Natural killer cell (primary cell): ENCODE measurements around the gene ERCC3. TPM values are rescaled to one million over a fixed set of nuclear protein-coding genes. Genes with fewer than 3 reads are reported as not detected.
"Not testable (repeated sequence)": the region's sequence is repeated elsewhere in the genome, so short reads cannot be mapped to it uniquely, and the experiment has no call there.

Source experiments
- ATAC-seq, 3 donors: fragments of 150-1000 bp in 2 of 3; fragments of 200-7000 bp in 1 of 3; cut with Tn5 transposase; 1 replicate in 1 of 3; 2 replicates in 2 of 3; pipeline ENCODE4 v1.10.0; 2021; ENCODE audit warnings: mild to moderate bottlenecking in 2 of 3, moderate library complexity in 2 of 3
- DNase-seq, 2 donors: peaks; one replicate each; pipeline versions ENCODE4 v3.0.0 to v3.0.0-alpha.2; 2013 to 2021; ENCODE audit warnings: mixed read lengths in 1 of 2
- H3K27ac ChIP-seq: one replicate; pipeline ENCODE4 v1.5.1; 2013; ENCODE audit warnings: mild to moderate bottlenecking, low read length
- H3K27me3 ChIP-seq: one replicate; pipeline ENCODE4 v1.6.1; 2013; ENCODE audit warnings: low read length; ENCODE audit not compliant: control insufficient read depth, insufficient read depth
- H3K36me3 ChIP-seq: one replicate; pipeline ENCODE4 v1.6.1; 2013; ENCODE audit warnings: low read length; ENCODE audit not compliant: control insufficient read depth, insufficient read depth
- H3K4me1 ChIP-seq: one replicate; pipeline ENCODE4 v1.6.1; 2013; ENCODE audit warnings: low read length; ENCODE audit not compliant: control insufficient read depth, insufficient read depth
- H3K4me3 ChIP-seq: one replicate; pipeline ENCODE4 v1.5.1; 2013; ENCODE audit warnings: low read length
- H3K9me3 ChIP-seq: one replicate; pipeline ENCODE4 v1.6.1; 2013; ENCODE audit warnings: low read length; ENCODE audit not compliant: control insufficient read depth, insufficient read depth
- H3K27ac Mint-ChIP-seq, 2 donors: one replicate each; pipeline ENCODE4 v1.8.0; 2022; ENCODE audit warnings: mild to moderate bottlenecking in 2 of 2, mixed read lengths in 2 of 2, moderate library complexity in 1 of 2
- H3K27me3 Mint-ChIP-seq, 2 donors: one replicate each; pipeline ENCODE4 v1.8.0; 2022; ENCODE audit warnings: low read depth in 2 of 2, mixed read lengths in 2 of 2
- H3K36me3 Mint-ChIP-seq: one replicate; pipeline ENCODE4 v1.8.0; 2022; ENCODE audit warnings: mixed read lengths
- H3K4me1 Mint-ChIP-seq, 2 donors: one replicate each; pipeline ENCODE4 v1.8.0; 2022; ENCODE audit warnings: mixed read lengths in 2 of 2
- H3K4me3 Mint-ChIP-seq: one replicate; pipeline ENCODE4 v1.8.0; 2022; ENCODE audit warnings: mild to moderate bottlenecking, moderate library complexity, mixed read lengths
- H3K9me3 Mint-ChIP-seq, 2 donors: one replicate each; pipeline ENCODE4 v1.8.0; 2022; ENCODE audit warnings: mixed read lengths in 2 of 2
- WGBS: methylation state at CpG from one replicate; pipeline ENCODE4 v1.1.7; 2013; ENCODE audit warnings: missing lambda C conversion rate; ENCODE audit not compliant: insufficient coverage; 5-methylcytosine and 5-hydroxymethylcytosine counted together
- intact Hi-C: fragments of 100-400 bp; cut with micrococcal nuclease; formaldehyde crosslinking; loops from one replicate; pipeline ENCODE4 v1.14.2; 2022
- total RNA-seq, 4 donors: library from RNA; stranded (reverse); fragments of 120-200 nt in 1 of 4; gene quantifications; one replicate each; pipeline versions ENCODE4 v1.2.3 to v1.2.4, GENCODE V29; 2013 to 2022
- TF ChIP-seq, protein P1 (sequence below): fragments of 200-600 bp; IDR thresholded peaks from one replicate; pipeline ENCODE4 v1.8.0; 2022; ENCODE audit warnings: antibody characterized with exemption

Gene ERCC3
- total RNA-seq, 3 donors from 2014 or later (not counting 1 experiment from before 2014, with no cell fraction given): 56.3 to 70.0 (median 61.7) TPM

- Mint-ChIP-seq H3K4me3 (no peak overlapping the region), H3K27ac (no peak overlapping the region), H3K36me3 (no peaks in the 10 kb centered on the region), H3K27me3 (peaks cover 5 to 10% of the 10 kb centered on the region in 2 donors), H3K4me1 (no peaks in the 10 kb centered on the region), H3K9me3 (no peaks in the 10 kb centered on the region)
- Histone ChIP-seq H3K4me3 (no peak overlapping the region), H3K9me3 (peaks cover 8% of the 10 kb centered on the region), H3K27ac (no peak overlapping the region), H3K27me3 (peaks cover 4% of the 10 kb centered on the region), H3K36me3 (no peaks in the 10 kb centered on the region), H3K4me1 (no peaks in the 10 kb centered on the region)
- 91% methylated on average over 5 of the region's 6 CpGs for WGBS
- TF ChIP-seq, protein P1, sequence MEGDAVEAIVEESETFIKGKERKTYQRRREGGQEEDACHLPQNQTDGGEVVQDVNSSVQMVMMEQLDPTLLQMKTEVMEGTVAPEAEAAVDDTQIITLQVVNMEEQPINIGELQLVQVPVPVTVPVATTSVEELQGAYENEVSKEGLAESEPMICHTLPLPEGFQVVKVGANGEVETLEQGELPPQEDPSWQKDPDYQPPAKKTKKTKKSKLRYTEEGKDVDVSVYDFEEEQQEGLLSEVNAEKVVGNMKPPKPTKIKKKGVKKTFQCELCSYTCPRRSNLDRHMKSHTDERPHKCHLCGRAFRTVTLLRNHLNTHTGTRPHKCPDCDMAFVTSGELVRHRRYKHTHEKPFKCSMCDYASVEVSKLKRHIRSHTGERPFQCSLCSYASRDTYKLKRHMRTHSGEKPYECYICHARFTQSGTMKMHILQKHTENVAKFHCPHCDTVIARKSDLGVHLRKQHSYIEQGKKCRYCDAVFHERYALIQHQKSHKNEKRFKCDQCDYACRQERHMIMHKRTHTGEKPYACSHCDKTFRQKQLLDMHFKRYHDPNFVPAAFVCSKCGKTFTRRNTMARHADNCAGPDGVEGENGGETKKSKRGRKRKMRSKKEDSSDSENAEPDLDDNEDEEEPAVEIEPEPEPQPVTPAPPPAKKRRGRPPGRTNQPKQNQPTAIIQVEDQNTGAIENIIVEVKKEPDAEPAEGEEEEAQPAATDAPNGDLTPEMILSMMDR: no peak
- no peak for DNase-seq
- ATAC-seq: no peak
- intact Hi-C loops: no loop called here
Observed at GRCh38 chr2:127231130-127231865, 62.6 kb downstream of the ERCC3 start.

DNA sequence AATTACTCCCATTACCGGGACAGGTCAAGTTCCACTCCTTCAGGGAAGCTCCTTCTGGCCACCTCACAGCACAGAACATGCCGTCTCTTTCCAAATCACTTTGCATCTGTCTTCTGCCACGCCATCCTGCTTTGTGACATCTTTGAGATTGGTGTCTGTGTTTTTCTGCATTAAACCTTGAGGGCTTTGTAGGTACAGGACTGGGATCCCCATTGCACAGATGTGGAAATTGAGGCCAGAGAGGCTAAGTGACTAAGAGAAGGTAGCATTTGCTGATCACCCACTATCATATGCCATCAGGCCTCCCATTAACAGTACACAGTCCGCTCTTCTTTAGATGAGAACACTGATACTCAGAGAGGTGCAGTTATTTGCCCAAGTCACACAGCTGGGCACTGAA, 64.4 kb downstream of the ERCC3 start:
- 95% methylated on average over 4 of the region's 4 CpGs for WGBS
- intact Hi-C loops: no loop called here
- ATAC-seq: no peak
- Histone ChIP-seq H3K4me1 (no peaks in the 10 kb centered on the region), H3K27me3 (peaks cover 4% of the 10 kb centered on the region), H3K9me3 (peaks cover 8% of the 10 kb centered on the region), H3K4me3 (no peak overlapping the region), H3K36me3 (no peaks in the 10 kb centered on the region), H3K27ac (no peak overlapping the region)
- no peak overlapping the region for H3K27ac Mint-ChIP-seq
- H3K27me3 Mint-ChIP-seq: peaks cover 19 to 21% of the 10 kb centered on the region in 2 donors
- no peak overlapping the region for H3K4me3 Mint-ChIP-seq
- TF ChIP-seq, protein P1: no peak
- no peaks in the 10 kb centered on the region for H3K4me1 Mint-ChIP-seq
- no peaks in the 10 kb centered on the region for H3K9me3 Mint-ChIP-seq
- no peak for DNase-seq
- no peaks in the 10 kb centered on the region for H3K36me3 Mint-ChIP-seq

DNA sequence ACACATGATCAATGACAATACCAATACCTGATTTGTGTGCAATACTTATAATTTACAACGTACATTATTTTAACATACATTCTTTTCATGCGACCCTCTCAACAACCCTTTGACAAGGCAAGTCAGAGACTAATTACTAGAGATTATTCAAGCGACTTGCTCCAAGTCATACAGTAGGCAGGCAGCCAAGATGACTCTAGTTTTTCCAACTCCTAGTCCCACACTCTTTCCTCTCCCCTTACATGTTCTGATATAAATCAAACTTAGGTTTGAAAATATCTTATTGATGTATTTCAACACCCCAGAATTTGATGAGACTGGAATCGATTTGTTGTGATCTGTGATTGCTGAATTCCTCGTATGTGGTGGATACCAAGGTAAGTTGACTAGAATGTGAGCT, 65.8 kb downstream of the ERCC3 start:
- no peaks in the 10 kb centered on the region for H3K36me3 ChIP-seq
- H3K9me3 ChIP-seq: peaks cover 8% of the 10 kb centered on the region
- H3K27ac ChIP-seq: no peak overlapping the region
- WGBS: 97% methylated on average over 5 of the region's 5 CpGs
- peaks cover 4% of the 10 kb centered on the region for H3K27me3 ChIP-seq
- no peak for DNase-seq
- ATAC-seq: no peak
- no peak overlapping the region for H3K4me3 ChIP-seq
- no peaks in the 10 kb centered on the region for H3K9me3 Mint-ChIP-seq
- no peak overlapping the region for H3K4me3 Mint-ChIP-seq
- H3K27me3 Mint-ChIP-seq: peaks cover 27 to 34% of the 10 kb centered on the region in 2 donors
- H3K36me3 Mint-ChIP-seq: no peaks in the 10 kb centered on the region
- H3K4me1 ChIP-seq: no peaks in the 10 kb centered on the region
- TF ChIP-seq, protein P1: no peak
- H3K27ac Mint-ChIP-seq: no peak overlapping the region
- intact Hi-C loops: no loop called here
- no peaks in the 10 kb centered on the region for H3K4me1 Mint-ChIP-seq

- ATAC-seq, H3K4me3 Mint-ChIP-seq, H3K27ac Mint-ChIP-seq, H3K36me3 Mint-ChIP-seq, H3K4me1 Mint-ChIP-seq, H3K4me1 ChIP-seq, H3K36me3 ChIP-seq, H3K27me3 ChIP-seq, H3K27ac ChIP-seq, H3K9me3 Mint-ChIP-seq, H3K9me3 ChIP-seq, DNase-seq, intact Hi-C loops, H3K4me3 ChIP-seq: not testable (repeated sequence)
- 88% methylated on average over 5 of the region's 5 CpGs for WGBS
- H3K27me3 Mint-ChIP-seq: peaks cover 31 to 37% of the 10 kb centered on the region in 2 donors
Observed at GRCh38 chr2:127227264-127227660, 66.7 kb downstream of the ERCC3 start.
